Neural progenitor cell (in vitro differentiated cells): ENCODE data around the gene RAE1. TPM values are rescaled to one million over a fixed set of nuclear protein-coding genes. Genes with fewer than 3 reads are reported as not detected.

Source experiments
- DNase-seq: peaks from one replicate; pipeline ENCODE4 v3.0.0-alpha.2; 2016; ENCODE audit warnings: low spot score
- H2AFZ ChIP-seq: fragments of 200-600 bp; sonication (generic); replicated peaks from 2 replicates; pipeline ENCODE4 v1.6.1; 2016; ENCODE audit warnings: antibody characterized with exemption
- H3F3A ChIP-seq: fragments of 200-600 bp; sonication (generic); 2 replicates; pipeline ENCODE4 v1.6.1; 2016; ENCODE audit warnings: antibody characterized with exemption, low read depth
- H3K27ac ChIP-seq: fragments of 200-600 bp; sonication (generic); 2 replicates; pipeline ENCODE4 v1.5.1; 2016; ENCODE audit warnings: mild to moderate bottlenecking
- H3K27me3 ChIP-seq: fragments of 200-600 bp; sonication (generic); 2 replicates; pipeline ENCODE4 v1.6.1; 2016; ENCODE audit warnings: mild to moderate bottlenecking, moderate library complexity
- H3K36me3 ChIP-seq: fragments of 200-600 bp; sonication (generic); 2 replicates; pipeline ENCODE4 v1.5.1; 2016
- H3K4me1 ChIP-seq: fragments of 200-600 bp; sonication (generic); 2 replicates; pipeline ENCODE4 v1.6.1; 2016; ENCODE audit warnings: mixed run types
- H3K4me2 ChIP-seq: fragments of 200-600 bp; sonication (generic); 2 replicates; pipeline ENCODE4 v1.6.1; 2016
- H3K4me3 ChIP-seq: fragments of 200-600 bp; sonication (generic); 2 replicates; pipeline ENCODE4 v1.5.1; 2016
- H3K79me2 ChIP-seq: fragments of 200-600 bp; sonication (generic); 2 replicates; pipeline ENCODE4 v1.6.1; 2016; ENCODE audit warnings: low read depth
- H3K9ac ChIP-seq: fragments of 200-600 bp; sonication (generic); 2 replicates; pipeline ENCODE4 v1.6.1; 2016
- H3K9me3 ChIP-seq: fragments of 200-600 bp; sonication (generic); 2 replicates; pipeline ENCODE4 v1.5.1; 2016; ENCODE audit warnings: low read depth
- H4K20me1 ChIP-seq: fragments of 200-600 bp; sonication (generic); 2 replicates; pipeline ENCODE4 v1.6.1; 2016; ENCODE audit warnings: low read depth
- H3K27ac Mint-ChIP-seq: 3 replicates; pipeline ENCODE4 v1.8.0; 2021; ENCODE audit warnings: mixed read lengths
- H3K27me3 Mint-ChIP-seq: 2 replicates; pipeline ENCODE4 v1.8.0; 2022; ENCODE audit warnings: low read depth, mild to moderate bottlenecking, inconsistent platforms, moderate library complexity, mixed read lengths; ENCODE audit not compliant: insufficient read depth
- H3K36me3 Mint-ChIP-seq: 3 replicates; pipeline ENCODE4 v1.8.0; 2021; ENCODE audit warnings: mixed read lengths
- H3K4me1 Mint-ChIP-seq: 3 replicates; pipeline ENCODE4 v1.8.0; 2021; ENCODE audit warnings: mixed read lengths
- H3K4me3 Mint-ChIP-seq: 3 replicates; pipeline ENCODE4 v1.8.0; 2021; ENCODE audit warnings: mild to moderate bottlenecking, moderate library complexity, mixed read lengths
- H3K9me3 Mint-ChIP-seq: 3 replicates; pipeline ENCODE4 v1.8.0; 2020; ENCODE audit warnings: mixed read lengths
- EZH2 ChIP-seq: fragments of 200-600 bp; sonication (generic); IDR thresholded peaks from 2 replicates; pipeline ENCODE4 v1.6.1; 2017; ENCODE audit warnings: antibody characterized with exemption, mild to moderate bottlenecking, moderate library complexity
- EZH2phosphoT487 ChIP-seq: fragments of 200-600 bp; sonication (generic); IDR thresholded peaks from 2 replicates; pipeline ENCODE4 v1.6.1; 2017; ENCODE audit warnings: antibody characterized with exemption
- total RNA-seq: library from RNA; depleted of rRNA; stranded (reverse); fragments of >200 nt; gene quantifications from 2 replicates; pipeline ENCODE4 v1.2.3, GENCODE V29; 2015; ENCODE audit warnings: low replicate concordance
- TF ChIP-seq, protein P1 (sequence below): fragments of 200-600 bp; sonication (generic); IDR thresholded peaks from 2 replicates; pipeline ENCODE4 v1.5.1; 2017; ENCODE audit warnings: antibody characterized with exemption, mild to moderate bottlenecking

The RAE1 gene
- total RNA-seq, 1 donor from 2014 or later: 77.6 TPM

DNA sequence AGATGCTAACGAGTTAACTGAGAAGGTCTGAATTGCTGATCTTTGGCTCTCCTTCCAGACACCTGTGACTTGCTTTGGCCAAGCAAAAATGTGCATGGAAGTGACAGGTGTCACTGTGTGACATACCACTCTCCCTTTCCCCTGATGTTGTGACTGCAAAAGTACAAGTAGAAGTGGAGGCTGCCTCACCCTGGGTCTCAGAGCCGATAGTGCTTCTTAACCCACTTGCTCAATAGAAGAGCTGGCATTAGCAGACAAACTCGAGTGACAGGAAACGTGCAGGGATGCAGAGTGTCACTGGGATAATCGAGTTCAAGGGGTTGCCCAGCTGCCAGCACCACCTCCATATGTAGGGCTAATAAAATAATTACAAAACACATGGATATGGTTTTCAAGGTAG lies 37.8 kb upstream of the RAE1 start:
- Mint-ChIP-seq H3K36me3 (no peaks in the 10 kb centered on the region), H3K27me3 (peaks cover 12% of the 10 kb centered on the region), H3K9me3 (no peaks in the 10 kb centered on the region), H3K27ac (no peak overlapping the region), H3K4me3 (no peak overlapping the region), H3K4me1 (peaks cover 27% of the 10 kb centered on the region)
- TF ChIP-seq EZH2phosphoT487: no peak
- TF ChIP-seq EZH2: no peak
- TF ChIP-seq, protein P1, sequence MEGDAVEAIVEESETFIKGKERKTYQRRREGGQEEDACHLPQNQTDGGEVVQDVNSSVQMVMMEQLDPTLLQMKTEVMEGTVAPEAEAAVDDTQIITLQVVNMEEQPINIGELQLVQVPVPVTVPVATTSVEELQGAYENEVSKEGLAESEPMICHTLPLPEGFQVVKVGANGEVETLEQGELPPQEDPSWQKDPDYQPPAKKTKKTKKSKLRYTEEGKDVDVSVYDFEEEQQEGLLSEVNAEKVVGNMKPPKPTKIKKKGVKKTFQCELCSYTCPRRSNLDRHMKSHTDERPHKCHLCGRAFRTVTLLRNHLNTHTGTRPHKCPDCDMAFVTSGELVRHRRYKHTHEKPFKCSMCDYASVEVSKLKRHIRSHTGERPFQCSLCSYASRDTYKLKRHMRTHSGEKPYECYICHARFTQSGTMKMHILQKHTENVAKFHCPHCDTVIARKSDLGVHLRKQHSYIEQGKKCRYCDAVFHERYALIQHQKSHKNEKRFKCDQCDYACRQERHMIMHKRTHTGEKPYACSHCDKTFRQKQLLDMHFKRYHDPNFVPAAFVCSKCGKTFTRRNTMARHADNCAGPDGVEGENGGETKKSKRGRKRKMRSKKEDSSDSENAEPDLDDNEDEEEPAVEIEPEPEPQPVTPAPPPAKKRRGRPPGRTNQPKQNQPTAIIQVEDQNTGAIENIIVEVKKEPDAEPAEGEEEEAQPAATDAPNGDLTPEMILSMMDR: no peak
- Histone ChIP-seq H3K4me1 (peaks cover 4% of the 10 kb centered on the region), H3K27ac (no peak overlapping the region), H3F3A (no peaks in the 10 kb centered on the region), H3K4me2 (no peak overlapping the region), H3K4me3 (no peak overlapping the region), H4K20me1 (no peaks in the 10 kb centered on the region), H3K36me3 (no peaks in the 10 kb centered on the region), H3K79me2 (no peaks in the 10 kb centered on the region), H3K9ac (no peak overlapping the region), H3K9me3 (no peaks in the 10 kb centered on the region), H2AFZ (no peak overlapping the region), H3K27me3 (no peaks in the 10 kb centered on the region)
- no peak for DNase-seq

DNA sequence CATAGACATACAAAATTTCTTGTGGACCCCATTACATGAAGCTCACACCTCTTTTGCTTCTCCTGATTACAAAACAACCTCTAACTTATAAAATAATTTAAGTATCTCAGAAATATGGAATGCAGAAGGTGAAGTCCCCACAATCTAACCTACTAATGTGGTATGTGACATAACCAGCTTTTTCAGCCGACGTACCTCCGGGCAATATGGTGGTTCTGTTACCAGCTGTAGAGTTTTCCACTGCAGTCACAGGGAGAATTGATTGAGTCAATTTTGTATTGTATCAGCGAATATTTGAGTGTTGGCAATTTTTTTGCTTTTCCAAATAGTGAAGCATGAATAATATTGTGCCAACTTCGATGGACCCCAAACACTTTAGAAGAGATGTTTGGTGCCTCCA lies 37.1 kb upstream of the RAE1 start:
- H3K4me1 Mint-ChIP-seq: peaks cover 25% of the 10 kb centered on the region
- peaks cover 6% of the 10 kb centered on the region for H3K4me1 ChIP-seq
- peaks cover 12% of the 10 kb centered on the region for H3K27me3 Mint-ChIP-seq
- no peak overlapping the region for H3K4me2 ChIP-seq
- H3K79me2 ChIP-seq: no peaks in the 10 kb centered on the region
- H3F3A ChIP-seq: no peaks in the 10 kb centered on the region
- H3K4me3 Mint-ChIP-seq: no peak overlapping the region
- H3K4me3 ChIP-seq: no peak overlapping the region
- H3K27ac Mint-ChIP-seq: no peak overlapping the region
- DNase-seq: no peak
- no peak overlapping the region for H3K9ac ChIP-seq
- no peaks in the 10 kb centered on the region for H4K20me1 ChIP-seq
- no peaks in the 10 kb centered on the region for H3K27me3 ChIP-seq
- no peaks in the 10 kb centered on the region for H3K36me3 Mint-ChIP-seq
- no peak overlapping the region for H3K27ac ChIP-seq
- H3K9me3 Mint-ChIP-seq: no peaks in the 10 kb centered on the region
- no peak overlapping the region for H2AFZ ChIP-seq
- H3K36me3 ChIP-seq: no peaks in the 10 kb centered on the region
- H3K9me3 ChIP-seq: no peaks in the 10 kb centered on the region
- no peak for TF ChIP-seq EZH2
- TF ChIP-seq, protein P1: no peak
- TF ChIP-seq EZH2phosphoT487: no peak

DNA sequence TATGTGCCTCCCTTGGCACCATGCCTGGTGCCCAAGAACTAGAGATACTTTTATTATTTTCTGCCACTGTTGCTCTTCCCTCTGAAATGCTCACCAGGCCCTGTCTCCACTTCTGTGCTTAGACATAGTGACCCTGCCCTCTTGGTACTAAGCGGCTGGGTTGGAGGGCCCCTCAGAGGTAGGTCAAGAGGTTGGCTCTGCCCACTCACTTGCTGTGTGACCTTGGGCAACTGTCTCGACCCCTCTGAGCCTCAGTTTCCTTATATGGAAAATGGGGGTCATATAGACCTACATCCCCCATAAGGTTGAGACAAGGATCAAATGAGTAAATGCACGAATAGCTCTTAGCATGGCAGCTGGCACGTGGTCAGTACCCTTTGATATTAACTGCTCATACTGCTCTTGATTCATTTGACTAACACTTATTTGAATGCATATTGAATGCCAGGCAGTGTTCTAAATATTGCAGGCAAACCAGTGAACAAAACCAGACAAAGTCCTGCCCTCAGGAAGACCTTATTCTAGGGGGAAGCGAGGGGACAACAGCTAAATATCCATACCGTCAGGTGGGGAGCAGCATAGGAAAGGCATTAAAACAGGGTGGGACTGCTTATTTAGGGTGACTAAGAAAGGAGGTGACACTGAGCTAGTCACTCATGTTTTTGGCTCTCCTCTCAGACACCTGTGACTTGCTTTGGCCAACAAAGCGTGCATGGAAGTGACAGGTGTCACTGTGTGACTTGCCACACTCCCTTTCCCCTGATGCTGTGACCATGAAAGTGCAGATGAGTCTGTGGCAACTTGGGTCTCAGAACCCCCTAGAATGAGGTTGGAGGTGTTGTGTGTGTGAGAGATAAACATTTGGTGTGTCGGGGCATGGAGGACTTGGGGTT lies 35.7 kb upstream of the RAE1 start:
- Histone ChIP-seq H3K4me3 (no peak overlapping the region), H4K20me1 (no peaks in the 10 kb centered on the region)

More for the DNA sequence above, 35.7 kb upstream of the RAE1 start:
- Histone ChIP-seq H3K9me3 (no peaks in the 10 kb centered on the region), H3K9ac (no peak overlapping the region), H2AFZ (no peak overlapping the region), H3K27me3 (no peaks in the 10 kb centered on the region), H3K36me3 (no peaks in the 10 kb centered on the region), H3F3A (no peaks in the 10 kb centered on the region), H3K4me1 (peaks cover 6% of the 10 kb centered on the region), H3K4me2 (no peak overlapping the region), H3K79me2 (no peaks in the 10 kb centered on the region), H3K27ac (no peak overlapping the region)
- Mint-ChIP-seq H3K27me3 (peaks cover 16% of the 10 kb centered on the region), H3K4me1 (peaks cover 20% of the 10 kb centered on the region), H3K4me3 (no peak overlapping the region), H3K9me3 (no peaks in the 10 kb centered on the region), H3K36me3 (no peaks in the 10 kb centered on the region), H3K27ac (peak overlapping the region; percentile 69)
- TF ChIP-seq, protein P1: no peak
- no peak for TF ChIP-seq EZH2
- TF ChIP-seq EZH2phosphoT487: no peak
- no peak for DNase-seq
